Ishikawa (cell line): ENCODE measurements around the gene OR2W3.

Source experiments
- CEBPB ChIP-seq: IDR thresholded peaks from 2 replicates; pipeline ENCODE4 v1.6.1; 2012
- CREB1 ChIP-seq: IDR thresholded peaks from 2 replicates; pipeline ENCODE4 v1.6.1; 2012; ENCODE audit warnings: low read depth
- EGR1 ChIP-seq: IDR thresholded peaks from 2 replicates; pipeline ENCODE4 v1.6.1; 2012
- EP300 ChIP-seq: IDR thresholded peaks from 2 replicates; pipeline ENCODE4 v1.6.1; 2012; ENCODE audit warnings: borderline replicate concordance
- FOXM1 ChIP-seq: IDR thresholded peaks from 2 replicates; pipeline ENCODE4 v1.6.1; 2012; ENCODE audit warnings: low read depth, borderline replicate concordance
- MAX ChIP-seq: IDR thresholded peaks from 2 replicates; pipeline ENCODE4 v1.6.1; 2012
- NFIC ChIP-seq: IDR thresholded peaks from 2 replicates; pipeline ENCODE4 v1.6.1; 2012
- RAD21 ChIP-seq: IDR thresholded peaks from 2 replicates; pipeline ENCODE4 v1.6.1; 2012; ENCODE audit warnings: low read depth
- REST ChIP-seq: IDR thresholded peaks from 2 replicates; pipeline ENCODE4 v1.6.1; 2012; ENCODE audit warnings: low read depth, mild to moderate bottlenecking
- TAF1 ChIP-seq: IDR thresholded peaks from 2 replicates; pipeline ENCODE4 v1.6.1; 2012; ENCODE audit warnings: low read depth, mild to moderate bottlenecking
- TCF12 ChIP-seq: IDR thresholded peaks from 2 replicates; pipeline ENCODE4 v1.6.1; 2012; ENCODE audit warnings: low read depth
- TEAD4 ChIP-seq: IDR thresholded peaks from 2 replicates; pipeline ENCODE4 v1.6.1; 2012
- USF1 ChIP-seq: IDR thresholded peaks from 2 replicates; pipeline ENCODE4 v1.6.1; 2012
- YY1 ChIP-seq: IDR thresholded peaks from 2 replicates; pipeline ENCODE4 v1.6.1; 2012; ENCODE audit warnings: low read depth
- ZBTB7A ChIP-seq: IDR thresholded peaks from 2 replicates; pipeline ENCODE4 v1.6.1; 2012; ENCODE audit warnings: low read depth

OR2W3 gene

GRCh38 chr1:247857985-247858619, 37.3 kb upstream of the OR2W3 start:
- no peak for TF ChIP-seq ZBTB7A

GRCh38 chr1:247862756-247863155, 32.6 kb upstream of the OR2W3 start:
- TF ChIP-seq REST (no peak), CEBPB (no peak), FOXM1 (no peak), NFIC (no peak), YY1 (no peak), RAD21 (no peak), USF1 (no peak), MAX (no peak), EP300 (no peak), TAF1 (no peak), EGR1 (no peak), TCF12 (no peak), TEAD4 (no peak), ZBTB7A (no peak), CREB1 (no peak)

GRCh38 chr1:247864644-247865043, 30.7 kb upstream of the OR2W3 start:
- TF ChIP-seq YY1 (no peak), FOXM1 (no peak), REST (no peak)

- no peak for TF ChIP-seq MAX
- no peak for TF ChIP-seq TAF1
- TF ChIP-seq REST: no peak
- no peak for TF ChIP-seq ZBTB7A
- no peak for TF ChIP-seq NFIC
- TF ChIP-seq USF1: no peak
- TF ChIP-seq TEAD4: no peak
- no peak for TF ChIP-seq YY1
- TF ChIP-seq TCF12: no peak
- no peak for TF ChIP-seq EGR1
- no peak for TF ChIP-seq EP300
- no peak for TF ChIP-seq FOXM1
- no peak for TF ChIP-seq RAD21
These were observed 30.0 kb upstream of the OR2W3 start for GRCh38 chr1:247865416-247865815.

- TF ChIP-seq TCF12: no peak
These were observed 12.0 kb upstream of the OR2W3 start for GRCh38 chr1:247883346-247883745.
